CD4-positive, alpha-beta T cell treated with Interleukin-2 at 100 ng/mL for 4 hours (primary cell): ENCODE results near the gene TFCP2.
"Not testable (repeated sequence)": the region's sequence is repeated elsewhere in the genome, so short reads cannot be mapped to it uniquely, and the experiment has no call there.

Experiments used
- DNase-seq: peaks from one replicate; pipeline ENCODE4 v3.0.0-alpha.2; 2020; ENCODE audit warnings: low spot score

Gene TFCP2

GRCh38 chr12:51172515-51173431 is at the start of gene TFCP2:
TFCP2 (minus strand) TSS chr12:51173135; CDS start chr12:51172422, 713 bp downstream.
- peak; percentile 94 for DNase-seq

DNA sequence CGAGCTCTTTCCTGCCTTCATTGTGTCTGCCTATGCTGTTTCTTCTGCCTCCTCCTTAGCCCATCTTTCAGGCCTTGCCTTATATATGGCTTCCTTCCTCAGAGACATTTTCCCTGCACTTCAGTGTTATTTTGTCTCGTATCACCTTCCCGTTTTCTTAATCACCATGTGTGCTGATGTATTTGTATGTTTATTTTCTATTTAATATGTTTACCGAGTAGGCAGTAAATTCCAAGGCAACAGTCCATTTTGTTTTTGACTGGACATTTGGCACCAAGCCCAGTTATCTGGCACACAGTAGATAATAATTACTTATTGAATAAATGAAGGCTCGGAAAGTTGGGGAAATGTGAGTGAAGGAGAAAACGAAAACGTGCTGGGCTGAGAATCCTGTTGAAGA is 49.5 kb upstream of the TFCP2 start:
- no peak for DNase-seq

- not testable (repeated sequence) for DNase-seq
Observed at GRCh38 chr12:51219857-51220256, 46.9 kb upstream of the TFCP2 start.

DNA sequence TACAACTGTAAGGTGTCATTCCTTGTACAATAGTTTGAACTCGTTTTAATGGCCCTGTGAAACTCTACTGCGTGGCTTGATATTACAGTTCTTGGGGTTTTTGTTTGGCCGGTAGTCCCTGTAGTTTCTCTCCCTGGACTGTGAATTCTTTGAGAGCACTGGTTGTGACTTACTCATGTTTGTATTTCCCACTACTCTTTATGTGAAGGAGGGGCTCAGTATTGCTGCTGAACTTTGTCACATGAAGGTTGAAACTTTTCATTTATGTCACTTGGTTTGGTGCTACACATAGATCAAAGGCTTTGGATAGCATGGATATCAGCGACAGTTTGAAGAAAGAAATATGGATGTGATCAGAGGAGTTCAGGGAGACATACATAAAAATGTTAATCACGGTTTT is 46.4 kb upstream of the TFCP2 start:
- no peak for DNase-seq

DNA sequence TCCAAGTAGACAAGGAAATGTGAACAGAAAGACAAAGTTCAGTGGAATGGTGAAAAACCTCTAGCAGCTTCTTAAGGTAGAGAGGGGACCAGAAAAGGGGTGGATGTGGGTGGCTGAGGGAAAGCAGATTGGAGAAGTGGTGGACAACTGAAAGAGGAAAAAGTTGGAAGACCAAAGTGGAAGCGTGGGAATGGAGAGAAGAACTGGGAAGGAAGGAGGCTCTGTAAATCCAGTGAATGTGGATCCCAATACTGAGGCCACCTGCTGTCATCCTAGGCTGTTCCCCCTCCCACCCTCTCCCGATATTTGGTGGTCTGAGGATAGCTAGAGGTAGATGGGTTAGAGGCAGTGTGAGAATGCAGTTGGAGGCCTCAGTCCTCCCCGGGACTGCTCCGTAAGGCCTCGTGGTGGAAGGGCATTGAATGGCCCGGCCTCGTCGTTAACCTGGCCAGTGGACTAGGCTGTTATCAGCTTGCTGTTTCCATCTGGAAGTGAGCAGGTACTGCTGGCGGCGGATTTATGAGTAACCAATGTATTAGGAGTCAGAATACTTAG is 45.7 kb upstream of the TFCP2 start:
- DNase-seq = no peak

DNA sequence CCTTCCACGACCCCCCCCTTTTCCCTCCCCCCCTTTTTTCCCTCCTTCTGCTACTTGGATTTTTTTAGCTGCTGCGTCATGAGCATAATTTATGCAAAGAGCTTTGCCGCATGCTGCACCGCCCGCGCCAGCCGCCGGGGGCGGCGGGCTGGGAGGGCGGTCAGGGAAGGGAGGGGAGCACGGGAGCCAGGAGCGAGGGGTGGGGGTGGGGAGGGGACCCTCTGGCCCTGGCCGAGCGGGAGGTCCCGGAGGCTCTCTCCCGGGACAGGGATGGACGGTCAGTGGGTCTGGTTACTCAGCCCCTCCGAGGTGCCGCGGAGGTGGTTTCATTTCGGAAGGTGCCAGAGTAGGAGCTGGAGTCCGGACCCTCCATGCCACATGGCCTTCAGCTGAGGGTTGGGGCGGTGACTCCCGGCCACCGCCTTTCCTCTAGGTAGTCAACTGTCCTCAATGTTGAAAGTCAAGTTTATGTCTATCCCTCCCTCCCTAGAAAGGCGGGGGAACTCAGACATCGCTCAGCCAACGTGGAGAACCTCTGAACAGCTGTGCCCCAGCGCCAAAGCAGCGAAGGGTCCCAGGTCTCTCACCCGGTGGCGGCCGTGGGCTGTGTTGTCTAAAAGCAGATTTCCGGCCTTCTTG is 45.2 kb upstream of the TFCP2 start, which contains the start of gene POU6F1:
TSS of gene POU6F1 (minus strand) at position 95 of the 639 bp plus-strand sequence. CDS start 11,226 bp downstream, outside the sequence.
- peak; percentile 74 for DNase-seq

DNA sequence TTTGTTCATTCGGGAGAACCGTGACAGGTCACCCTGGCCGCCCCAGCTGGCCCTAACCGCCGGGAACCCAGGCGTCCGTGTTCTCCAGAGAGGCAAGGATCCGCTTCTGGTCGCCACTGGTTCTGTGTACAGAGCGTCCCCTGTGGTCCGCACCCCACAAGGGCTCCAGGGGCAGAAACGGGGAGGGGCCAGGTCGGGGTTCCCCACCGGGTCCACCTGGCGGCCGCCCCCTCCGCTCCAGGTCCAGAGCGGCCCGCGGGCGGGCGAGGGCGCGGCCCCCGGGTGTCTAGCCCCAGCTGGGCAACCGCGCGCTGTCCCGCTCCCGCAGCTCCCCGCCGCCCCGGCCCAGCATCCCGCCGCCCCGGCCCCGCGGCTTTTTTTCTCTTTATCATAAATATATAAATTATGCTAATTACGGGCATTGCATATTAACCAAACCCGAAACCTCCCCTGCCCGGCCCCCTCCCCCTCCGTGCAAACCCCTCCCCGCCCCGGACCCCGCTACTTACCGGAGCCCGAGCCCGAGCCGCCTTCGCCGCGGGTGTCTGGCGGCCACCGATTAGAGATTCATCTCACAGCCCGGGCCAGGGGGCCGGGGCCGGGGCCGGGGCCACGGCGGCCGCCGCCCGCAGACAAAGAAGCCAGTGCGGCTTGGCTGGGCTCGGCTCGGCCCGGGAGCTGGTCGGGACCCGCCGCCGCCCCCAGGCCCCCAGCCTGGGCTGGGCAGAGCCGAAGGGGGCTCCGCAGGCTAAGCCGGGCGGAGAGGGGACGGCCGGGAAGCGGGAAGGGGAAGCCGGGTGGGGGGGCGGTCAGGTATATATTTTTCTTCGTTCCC is 44.4 kb upstream of the TFCP2 start:
- DNase-seq = peak; percentile 53

DNA sequence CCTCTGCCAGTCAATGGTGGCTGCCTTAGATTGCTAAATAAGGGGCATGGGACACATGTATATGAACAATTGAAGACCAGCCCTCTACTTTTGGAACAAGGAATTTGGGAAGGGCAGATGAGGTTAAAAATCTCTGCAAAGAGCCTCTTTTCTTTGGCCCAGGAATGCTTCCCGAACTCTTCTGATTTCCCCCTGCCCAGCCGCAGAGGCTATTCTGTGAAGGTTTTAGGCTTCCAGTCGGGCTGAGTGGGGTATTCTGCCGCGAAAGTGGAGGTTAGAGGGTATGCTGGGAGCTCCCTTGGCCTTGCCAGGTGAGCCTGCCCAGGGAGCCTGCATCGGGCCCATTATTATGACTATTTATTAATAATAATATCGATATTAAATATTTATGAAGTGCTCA is 43.7 kb upstream of the TFCP2 start:
- no peak for DNase-seq

DNA sequence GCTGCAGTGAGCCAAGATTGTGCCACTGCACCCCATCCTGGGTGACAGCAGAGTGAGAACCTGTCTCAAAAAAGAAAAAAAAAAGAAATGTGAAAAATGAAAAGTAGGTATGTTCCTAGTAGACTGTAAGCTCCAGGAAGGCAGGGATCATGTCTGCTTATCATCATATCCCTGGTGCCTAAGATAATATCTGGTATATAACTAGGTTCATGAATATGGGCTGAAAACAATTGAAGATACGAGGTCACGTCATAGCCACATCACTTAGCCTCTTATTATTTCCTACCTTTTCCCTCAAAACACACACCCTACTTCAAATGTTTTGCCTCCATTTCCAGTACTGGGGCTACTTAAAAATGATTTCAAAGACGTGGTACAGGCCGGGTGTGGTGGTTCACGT is 42.0 kb upstream of the TFCP2 start:
- DNase-seq = no peak

DNA sequence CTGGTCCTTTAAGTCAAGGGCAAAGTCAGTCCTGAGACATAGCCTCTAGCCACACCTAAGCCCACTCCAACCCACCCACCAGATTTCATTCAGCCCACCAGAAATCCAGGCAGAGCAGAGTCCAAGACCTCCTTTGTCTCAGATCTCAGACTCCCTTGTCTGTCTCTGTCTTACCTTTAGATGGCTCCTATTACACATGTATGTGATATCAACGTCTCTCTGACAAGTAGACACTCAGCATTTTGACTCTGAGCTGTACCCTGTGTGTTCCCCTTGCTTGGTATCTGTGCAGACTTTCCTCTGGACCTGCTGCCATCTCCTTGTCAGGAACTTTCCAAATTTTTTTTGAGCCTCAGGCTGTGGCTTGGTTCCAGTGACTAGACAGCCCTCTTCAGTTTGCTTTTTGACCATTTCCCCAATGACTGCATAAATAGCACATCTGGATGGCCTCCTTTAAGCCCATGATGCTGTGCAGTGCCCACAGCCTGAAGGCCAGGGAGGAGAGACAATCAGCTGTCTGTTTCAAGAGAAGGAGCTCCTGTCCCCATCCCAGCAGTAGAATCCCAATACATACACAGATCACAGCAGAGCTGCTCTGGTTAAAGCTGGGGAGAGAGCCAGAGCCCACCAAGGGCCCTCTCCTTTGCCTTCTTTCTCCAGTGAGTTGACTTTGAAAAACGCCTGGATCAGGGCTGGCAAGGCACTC is 37.9 kb upstream of the TFCP2 start:
- no peak for DNase-seq

DNA sequence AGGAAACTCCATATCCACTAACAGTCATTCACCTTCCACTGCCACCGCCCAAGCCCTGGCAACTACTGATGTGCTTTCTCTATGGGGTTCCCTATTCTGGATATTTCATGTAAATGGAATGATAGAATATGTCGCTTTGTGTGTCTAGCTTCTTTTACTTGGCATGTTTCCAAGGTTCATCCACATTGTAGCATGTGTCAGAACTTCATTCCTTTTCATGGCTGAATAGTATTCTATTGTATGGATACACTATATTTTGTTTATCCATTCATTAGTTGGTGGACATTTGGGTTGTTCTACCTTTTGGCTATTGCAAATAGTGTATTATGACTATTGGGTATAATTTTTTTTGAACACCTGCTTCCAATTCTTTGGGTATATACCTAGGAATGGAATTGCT is 36.3 kb upstream of the TFCP2 start:
- no peak for DNase-seq

- DNase-seq = no peak
Observed at GRCh38 chr12:51208016-51208660, 35.2 kb upstream of the TFCP2 start.

DNA sequence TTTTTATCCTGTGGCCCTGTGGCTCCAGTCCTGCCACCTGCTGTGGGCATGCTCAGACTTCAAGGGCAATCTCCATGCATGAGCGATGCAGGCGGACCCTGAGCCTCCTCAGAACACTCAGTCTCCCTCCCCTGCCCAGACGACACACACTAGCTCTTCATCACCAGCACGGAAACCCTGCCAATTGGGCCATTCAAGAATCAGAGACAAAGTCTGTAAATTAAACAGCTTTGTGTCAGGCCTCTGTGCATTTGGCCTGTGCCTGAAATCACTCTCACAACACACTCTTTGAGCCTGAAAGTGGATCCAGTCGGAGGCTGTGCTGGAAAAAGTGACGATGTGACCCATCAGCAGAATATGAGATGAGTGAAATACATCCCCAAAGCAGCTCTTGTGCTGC is 32.4 kb upstream of the TFCP2 start:
- no peak for DNase-seq

- DNase-seq = peak; percentile 18
Observed at GRCh38 chr12:51202718-51203117, 29.8 kb upstream of the TFCP2 start.

- no peak for DNase-seq
Observed at GRCh38 chr12:51200806-51201205, 27.9 kb upstream of the TFCP2 start.

DNA sequence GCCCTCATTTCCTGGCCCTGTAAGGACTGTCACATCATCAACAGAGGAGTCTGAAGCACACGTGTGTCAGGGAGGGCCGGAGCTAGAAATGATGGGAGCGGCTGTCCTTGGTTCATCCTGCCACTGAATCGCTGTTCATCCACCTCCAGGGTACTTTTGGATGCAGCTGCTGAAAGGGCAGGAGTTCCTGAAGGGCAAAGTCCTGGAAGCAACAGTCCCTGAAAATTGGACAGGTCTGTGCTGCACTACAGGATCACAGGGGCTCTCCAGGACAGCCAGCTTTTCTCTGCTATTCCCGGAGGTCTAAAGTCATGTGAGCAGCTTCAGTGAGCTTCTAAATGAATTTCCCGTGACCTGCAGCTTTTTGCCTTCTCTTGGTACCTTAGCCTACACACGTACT is 27.2 kb upstream of the TFCP2 start:
- DNase-seq = no peak

GRCh38 chr12:51199366-51199945 is 26.5 kb upstream of the TFCP2 start:
- no peak for DNase-seq

DNA sequence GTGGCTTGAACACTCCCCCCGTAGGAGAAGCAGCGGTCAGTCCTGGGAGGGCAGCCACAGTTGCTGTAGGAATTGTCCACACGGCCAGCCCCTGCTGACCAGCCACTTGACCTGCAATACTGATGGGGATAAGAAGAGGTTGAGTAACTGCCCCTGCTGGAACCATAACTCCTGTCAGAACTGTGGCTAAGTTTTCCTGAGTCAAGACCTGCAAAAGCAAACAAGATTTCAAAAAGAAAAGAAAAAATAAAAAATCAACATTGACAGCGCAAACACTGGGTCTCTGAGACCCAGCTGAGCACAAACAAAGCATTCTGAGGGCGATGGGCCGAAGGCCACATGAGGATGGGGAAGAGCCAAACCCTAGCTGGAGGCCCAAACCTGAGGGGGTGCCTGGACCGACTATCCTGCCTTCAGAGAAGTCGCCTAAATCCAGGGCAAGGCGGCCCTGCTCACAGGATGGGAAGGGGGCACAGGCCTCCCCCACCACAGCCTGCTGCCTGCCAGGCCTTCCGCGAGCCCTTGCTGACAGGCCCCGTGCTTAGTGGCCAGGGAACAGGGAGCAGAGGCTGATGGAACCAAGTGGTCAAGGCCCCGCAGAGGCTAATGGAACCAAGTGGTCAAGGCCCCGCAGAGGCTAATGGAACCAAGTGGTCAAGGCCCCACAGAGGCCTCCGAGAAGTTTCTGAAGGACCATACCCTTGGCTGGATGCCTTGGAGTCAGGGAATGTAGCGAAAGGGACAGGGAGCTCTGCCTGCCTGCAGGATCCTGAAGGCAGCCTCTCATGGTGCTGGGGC is 25.8 kb upstream of the TFCP2 start:
- no peak for DNase-seq

DNA sequence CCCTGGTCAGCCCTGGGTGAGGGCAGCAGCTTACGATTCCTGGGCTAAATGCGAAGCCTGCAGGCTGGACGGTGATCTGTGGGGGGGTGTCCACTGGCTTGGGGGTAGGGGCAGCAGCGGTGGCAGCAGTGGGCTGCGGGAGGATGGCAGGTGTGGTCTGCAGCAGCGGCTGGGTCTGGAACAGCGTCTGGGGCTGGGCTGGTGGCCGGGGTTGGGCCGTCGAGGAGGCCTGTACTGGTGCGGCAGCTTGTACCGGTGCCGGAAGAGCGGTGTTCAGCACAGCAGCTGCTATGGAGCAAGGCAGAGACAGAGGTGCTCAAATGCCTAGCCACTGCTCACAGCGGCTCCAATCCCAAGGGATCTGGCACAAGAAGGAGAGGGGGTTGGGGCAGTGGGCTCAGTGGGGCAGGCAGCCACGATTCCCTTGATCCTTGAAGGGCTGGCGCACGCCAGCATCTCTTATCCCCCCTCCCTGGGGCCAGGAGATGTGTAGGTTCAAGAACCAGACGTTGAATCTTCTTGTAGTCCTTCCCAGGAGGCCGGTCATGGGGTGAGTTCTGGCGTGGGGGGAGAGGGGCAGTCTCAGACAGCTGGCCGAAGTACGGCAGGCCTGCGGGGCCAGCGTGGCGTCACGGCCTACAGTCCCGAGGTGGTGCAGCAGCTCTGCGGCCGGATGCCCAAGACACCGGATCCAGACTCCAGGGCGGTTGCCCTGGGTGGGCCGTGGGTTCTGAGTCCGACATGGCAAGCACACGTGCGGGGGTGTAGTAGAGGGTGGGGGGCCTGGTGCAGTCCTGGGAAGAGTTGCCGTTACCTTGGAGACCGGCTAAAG is 25.0 kb upstream of the TFCP2 start:
- DNase-seq = no peak
